Fibroblast of the aortic adventitia (primary cell): ENCODE data around the gene CCDC142. TPM values are rescaled to one million over a fixed set of nuclear protein-coding genes. Genes with fewer than 3 reads are reported as not detected.
A peak's percentile ranks its signal among the peaks of the same experiment; 100 is the strongest.
"Not testable (repeated sequence)": the region's sequence is repeated elsewhere in the genome, so short reads cannot be mapped to it uniquely, and the experiment has no call there.

Experiments used
- DNase-seq: peaks from one replicate; pipeline ENCODE4 v3.0.0-alpha.2; 2010; ENCODE audit warnings: low read depth
- H3K4me3 ChIP-seq: 2 replicates; pipeline ENCODE4 v1.5.1; 2011; ENCODE audit warnings: low read depth, mild to moderate bottlenecking, control low read depth, low read length, moderate library complexity
- total RNA-seq: library from RNA; depleted of rRNA; stranded (reverse); fragments of >200 nt; gene quantifications from 2 replicates; pipeline ENCODE4 v1.2.3, GENCODE V29; 2012; ENCODE audit warnings: low replicate concordance
- TF ChIP-seq, protein P1 (sequence below): IDR thresholded peaks from 2 replicates; pipeline ENCODE4 v1.5.1; 2011; ENCODE audit warnings: mild to moderate bottlenecking, low read length, control low read depth, inconsistent platforms; ENCODE audit not compliant: insufficient read depth

The CCDC142 gene
- total RNA-seq, 1 donor: 27.7 TPM

DNA sequence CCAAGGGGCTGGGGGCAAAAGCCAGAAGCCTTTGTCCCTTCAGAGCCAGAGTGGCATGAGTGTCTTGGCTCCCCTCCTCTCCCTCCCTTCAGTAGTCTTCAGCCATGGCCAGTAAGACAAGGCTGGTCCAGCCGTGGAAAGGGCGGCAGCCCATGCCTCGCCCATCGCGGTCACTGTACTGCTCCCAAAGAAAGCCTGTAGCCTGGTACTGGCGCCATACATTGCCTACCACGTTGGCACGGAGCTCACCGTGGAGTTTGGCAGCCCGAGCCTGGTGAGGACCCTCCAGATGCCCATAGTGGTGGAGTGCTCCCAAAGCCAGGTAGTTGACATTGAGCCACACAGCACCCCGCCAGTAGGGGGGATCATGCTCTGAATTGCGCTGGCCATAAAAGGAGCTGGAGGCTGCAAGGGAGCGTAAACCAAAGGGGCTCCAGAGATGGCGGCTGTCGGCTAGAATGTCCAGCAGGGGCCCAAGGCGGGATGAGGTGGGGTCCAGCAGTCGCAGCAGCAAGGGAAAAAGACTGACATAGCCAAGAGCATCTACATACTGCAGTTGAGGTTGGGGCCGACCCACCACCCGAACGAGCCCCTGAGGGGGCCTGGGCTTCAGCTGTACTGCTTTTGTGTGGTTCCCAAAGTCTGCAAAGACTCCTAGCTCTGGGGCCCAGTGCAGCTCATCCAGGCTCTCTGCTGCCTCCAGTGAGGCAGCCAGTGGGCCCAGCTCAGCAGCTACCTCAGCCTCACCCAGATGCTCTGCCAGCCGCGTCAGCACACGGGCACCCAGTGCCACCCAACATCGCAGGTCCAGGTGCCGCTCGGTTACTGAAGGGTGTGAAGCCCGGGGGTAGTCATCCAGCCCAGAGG lies 21.4 kb downstream of the CCDC142 start:
- no peak overlapping the region for H3K4me3 ChIP-seq
- no peak for DNase-seq
- TF ChIP-seq, protein P1, sequence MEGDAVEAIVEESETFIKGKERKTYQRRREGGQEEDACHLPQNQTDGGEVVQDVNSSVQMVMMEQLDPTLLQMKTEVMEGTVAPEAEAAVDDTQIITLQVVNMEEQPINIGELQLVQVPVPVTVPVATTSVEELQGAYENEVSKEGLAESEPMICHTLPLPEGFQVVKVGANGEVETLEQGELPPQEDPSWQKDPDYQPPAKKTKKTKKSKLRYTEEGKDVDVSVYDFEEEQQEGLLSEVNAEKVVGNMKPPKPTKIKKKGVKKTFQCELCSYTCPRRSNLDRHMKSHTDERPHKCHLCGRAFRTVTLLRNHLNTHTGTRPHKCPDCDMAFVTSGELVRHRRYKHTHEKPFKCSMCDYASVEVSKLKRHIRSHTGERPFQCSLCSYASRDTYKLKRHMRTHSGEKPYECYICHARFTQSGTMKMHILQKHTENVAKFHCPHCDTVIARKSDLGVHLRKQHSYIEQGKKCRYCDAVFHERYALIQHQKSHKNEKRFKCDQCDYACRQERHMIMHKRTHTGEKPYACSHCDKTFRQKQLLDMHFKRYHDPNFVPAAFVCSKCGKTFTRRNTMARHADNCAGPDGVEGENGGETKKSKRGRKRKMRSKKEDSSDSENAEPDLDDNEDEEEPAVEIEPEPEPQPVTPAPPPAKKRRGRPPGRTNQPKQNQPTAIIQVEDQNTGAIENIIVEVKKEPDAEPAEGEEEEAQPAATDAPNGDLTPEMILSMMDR: no peak

DNA sequence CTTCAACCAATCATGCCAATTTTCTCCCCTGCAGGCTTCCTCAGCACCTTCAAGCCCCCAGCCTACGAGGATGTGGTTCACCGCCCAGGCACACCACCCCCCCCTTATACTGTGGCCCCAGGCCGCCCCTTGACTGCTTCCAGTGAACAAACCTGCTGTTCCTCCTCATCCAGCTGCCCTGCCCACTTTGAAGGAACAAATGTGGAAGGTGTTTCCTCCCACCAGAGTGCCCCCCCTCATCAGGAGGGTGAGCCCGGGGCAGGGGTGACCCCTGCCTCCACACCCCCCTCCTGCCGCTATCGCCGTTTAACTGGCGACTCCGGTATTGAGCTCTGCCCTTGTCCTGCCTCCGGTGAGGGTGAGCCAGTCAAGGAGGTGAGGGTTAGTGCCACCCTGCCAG lies 22.6 kb downstream of the CCDC142 start:
- not testable (repeated sequence) for H3K4me3 ChIP-seq

DNA sequence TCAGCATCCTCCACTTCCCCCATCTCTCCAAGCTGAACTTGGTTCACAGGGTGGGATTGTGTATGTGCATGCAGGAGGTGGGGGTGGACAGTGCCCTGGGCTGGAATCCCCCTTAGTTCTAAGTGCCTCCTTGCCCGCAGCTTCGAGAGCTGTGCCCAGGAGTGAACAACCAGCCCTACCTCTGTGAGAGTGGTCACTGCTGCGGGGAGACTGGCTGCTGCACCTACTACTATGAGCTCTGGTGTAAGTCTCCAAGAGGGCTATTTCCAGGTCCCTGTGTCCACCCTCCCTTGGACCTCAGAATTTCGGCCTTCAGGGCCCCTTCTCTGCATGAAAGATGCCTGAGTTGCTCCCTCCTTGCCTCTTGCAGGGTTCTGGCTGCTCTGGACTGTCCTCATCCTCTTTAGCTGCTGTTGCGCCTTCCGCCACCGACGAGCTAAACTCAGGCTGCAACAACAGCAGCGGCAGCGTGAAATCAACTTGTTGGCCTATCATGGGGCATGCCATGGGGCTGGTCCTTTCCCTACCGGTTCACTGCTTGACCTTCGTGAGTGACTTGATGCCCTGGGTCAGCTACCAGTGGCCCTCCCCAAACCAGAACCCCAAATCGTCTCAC lies 23.2 kb downstream of the CCDC142 start:
- peak overlapping the region; percentile 72 for H3K4me3 ChIP-seq
- not testable (repeated sequence) for DNase-seq

More for the DNA sequence above, 22.6 kb downstream of the CCDC142 start:
- DNase-seq: not testable (repeated sequence)

DNA sequence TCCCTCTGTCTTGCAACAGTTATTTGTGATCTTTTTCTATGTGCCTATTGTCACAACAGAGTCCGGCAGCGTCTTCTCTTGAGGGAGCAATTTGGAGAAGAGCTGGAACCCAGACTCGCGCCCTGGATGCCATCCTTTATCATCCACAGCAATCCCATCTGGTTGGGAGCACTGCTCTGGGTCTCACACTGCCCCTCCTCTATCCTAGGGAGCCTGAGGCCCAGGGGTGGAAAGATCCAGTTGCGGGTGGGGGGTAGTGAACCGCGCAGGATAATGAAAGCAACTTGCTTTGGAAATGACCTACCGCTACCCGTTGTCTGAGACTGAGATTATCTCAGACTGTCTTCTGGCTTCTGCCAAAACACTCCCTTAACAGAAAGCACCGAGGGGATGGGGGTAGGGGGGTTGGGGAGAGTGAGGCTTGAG lies 23.8 kb downstream of the CCDC142 start:
- H3K4me3 ChIP-seq: peak overlapping the region; percentile 72
- TF ChIP-seq, protein P1: no peak
- DNase-seq: no peak

DNA sequence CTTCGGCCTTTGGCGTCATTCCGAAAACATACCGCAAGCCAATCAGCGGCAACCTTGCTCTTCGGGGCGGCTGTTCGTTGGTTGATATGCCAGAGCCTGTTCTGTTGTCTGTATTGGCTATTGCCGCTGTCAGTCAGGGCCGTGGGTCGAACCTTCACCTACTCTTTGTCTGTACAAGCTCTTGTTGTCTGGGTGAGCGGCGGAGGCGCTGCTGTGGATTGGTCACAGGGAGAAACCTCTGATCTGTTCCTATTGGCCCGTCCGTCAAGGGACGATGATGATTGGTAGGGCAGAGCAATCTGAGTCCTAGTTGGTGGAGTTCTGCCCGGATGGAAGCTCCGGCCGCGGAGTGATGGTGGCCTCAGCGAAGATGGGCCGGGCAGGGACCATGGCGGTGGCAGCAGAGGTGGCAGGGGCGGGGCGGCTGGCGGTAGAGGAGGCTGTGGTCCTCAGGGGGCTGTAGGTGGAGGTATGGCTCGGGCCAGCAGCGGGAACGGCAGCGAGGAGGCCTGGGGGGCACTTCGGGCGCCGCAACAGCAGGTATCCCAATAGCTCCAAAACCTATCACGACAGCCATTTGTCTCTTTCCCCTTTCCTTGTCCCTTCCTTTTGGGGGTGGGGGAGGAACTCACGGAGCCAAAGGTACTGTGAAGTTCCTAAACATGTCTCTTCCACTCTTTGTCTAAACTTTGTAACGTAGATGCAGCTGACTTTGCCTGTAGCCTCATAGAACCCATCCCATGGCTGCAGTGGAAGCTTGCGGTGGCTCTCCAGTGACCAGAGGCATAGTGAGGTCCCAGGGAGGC lies 24.5 kb downstream of the CCDC142 start, which contains the start of gene WBP1:
Gene WBP1 (plus strand): TSS at position 307 of the 806 bp plus-strand sequence. CDS start 165 bp downstream, at position 472.
- TF ChIP-seq, protein P1: no peak
- H3K4me3 ChIP-seq: peak within 1 kb of the TSS; percentile 74
- peak; percentile 100 for DNase-seq

DNA sequence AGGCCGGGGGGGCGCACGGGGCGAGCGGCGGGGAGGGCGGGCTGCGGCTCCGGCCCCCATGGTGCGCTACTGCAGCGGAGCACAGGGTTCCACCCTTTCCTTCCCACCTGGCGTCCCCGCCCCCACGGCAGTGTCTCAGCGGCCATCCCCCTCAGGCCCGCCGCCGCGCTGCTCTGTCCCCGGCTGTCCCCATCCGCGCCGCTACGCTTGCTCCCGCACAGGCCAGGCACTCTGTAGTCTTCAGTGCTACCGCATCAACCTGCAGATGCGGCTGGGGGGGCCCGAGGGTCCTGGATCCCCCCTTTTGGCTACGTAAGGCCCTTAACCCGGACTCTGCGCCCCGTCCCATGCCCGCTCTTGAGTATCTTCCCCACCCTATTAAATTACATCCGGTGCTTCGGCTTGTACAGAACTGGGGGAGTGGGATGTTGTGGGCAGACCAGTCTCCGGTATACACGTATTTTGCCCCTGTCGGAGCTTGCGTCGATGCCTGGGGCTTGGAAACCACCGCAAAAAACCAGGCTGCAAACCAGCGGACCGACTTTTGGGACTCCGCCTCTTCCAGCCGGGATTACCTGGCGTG lies 25.2 kb downstream of the CCDC142 start:
- H3K4me3 ChIP-seq: peak overlapping the region; percentile 74
- TF ChIP-seq, protein P1: no peak
- DNase-seq: no peak

DNA sequence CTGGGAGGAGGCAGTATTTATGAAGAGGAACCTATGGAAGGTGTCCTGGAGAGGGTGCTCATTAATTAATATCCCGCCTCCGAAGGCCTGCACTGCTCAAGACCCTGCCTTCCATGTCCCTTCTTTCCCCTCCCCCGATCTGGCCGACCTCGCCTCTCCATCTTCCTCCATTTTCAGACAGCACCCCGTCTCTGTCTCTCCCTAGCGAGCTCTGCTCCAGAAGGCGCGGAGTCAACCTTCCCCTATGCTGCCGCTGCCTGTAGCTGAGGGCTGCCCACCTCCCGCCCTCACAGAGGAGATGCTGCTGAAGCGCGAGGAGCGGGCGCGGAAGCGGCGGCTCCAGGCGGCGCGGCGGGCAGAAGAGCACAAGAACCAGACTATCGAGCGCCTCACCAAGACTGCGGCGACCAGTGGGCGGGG lies 25.7 kb downstream of the CCDC142 start:
- DNase-seq: no peak
- TF ChIP-seq, protein P1: no peak
- H3K4me3 ChIP-seq: peak overlapping the region; percentile 74
